Transverse colon (tissue), 4 donors: Measurements from ENCODE around the gene PPP1CA. TPM values are rescaled to one million over a fixed set of nuclear protein-coding genes. Genes with fewer than 3 reads are reported as not detected.

Experiments
- DNase-seq: peaks from one replicate; pipeline ENCODE4 v3.0.0-alpha.2; 2019
- H3K27ac ChIP-seq, 4 donors: fragments of 200-600 bp; sonication (generic); 2 replicates each; pipeline ENCODE4 v1.5.1; 2016 to 2018; ENCODE audit warnings: inconsistent platforms in 4 of 4
- H3K27me3 ChIP-seq: fragments of 200-600 bp; sonication (generic); 2 replicates; pipeline ENCODE4 v1.5.1; 2017; ENCODE audit warnings: inconsistent platforms
- H3K36me3 ChIP-seq, 4 donors: fragments of 200-600 bp; sonication (generic); 2 replicates each; pipeline ENCODE4 v1.5.1; 2017 to 2019; ENCODE audit warnings: inconsistent platforms in 4 of 4
- H3K4me1 ChIP-seq, 4 donors: fragments of 200-600 bp; sonication (generic); 2 replicates each; pipeline ENCODE4 v1.5.1; 2017 to 2020; ENCODE audit warnings: inconsistent platforms in 4 of 4
- H3K4me3 ChIP-seq, 4 donors: fragments of 200-600 bp; sonication (generic); 1 replicate in 1 of 4; 2 replicates in 3 of 4; pipeline versions ENCODE4 v1.5.1 to v1.6.1; 2017 to 2019; ENCODE audit warnings: inconsistent platforms in 4 of 4
- H3K9me3 ChIP-seq, 2 donors: fragments of 200-600 bp; sonication (generic); 2 replicates each; pipeline ENCODE4 v1.5.1; 2017 to 2019; ENCODE audit warnings: inconsistent platforms in 2 of 2
- EP300 ChIP-seq: sonication (generic); formaldehyde crosslinking; IDR thresholded peaks from one replicate; pipeline ENCODE4 v1.6.1; 2017; ENCODE audit warnings: antibody characterized with exemption, low read depth
- POLR2A ChIP-seq: fragments of 450-650 bp; IDR thresholded peaks from one replicate; pipeline ENCODE4 v1.6.1; 2016; ENCODE audit warnings: antibody characterized with exemption, mild to moderate bottlenecking, moderate library complexity
- POLR2AphosphoS5 ChIP-seq, 3 donors: sonication (generic); formaldehyde crosslinking; IDR thresholded peaks; one replicate each; pipeline ENCODE4 v1.6.1; 2016; ENCODE audit warnings: antibody characterized with exemption in 3 of 3
- WGBS, 2 donors: methylation state at CpG; one replicate each; pipeline ENCODE4 v1.1.5; 2018; ENCODE audit warnings: low coverage in 1 of 2; 5-methylcytosine and 5-hydroxymethylcytosine counted together
- in situ Hi-C, 4 donors: fragments of 200-750 bp; cut with MboI; loops; one replicate each; pipeline versions ENCODE4 v1.15.0 to v1.15.1; 2017; ENCODE audit warnings: low sequenced_read_pairs in 3 of 4, low pct_ligation_motif_present in 1 of 4, low pct_unique_long_range_greater_than_20kb in 1 of 4
- intact Hi-C: fragments of 100-400 bp; cut with DNase I; formaldehyde crosslinking; loops from one replicate; pipeline ENCODE4 v1.15.1; 2023; ENCODE audit warnings: low total_unique reads
- total RNA-seq, 4 donors: library from RNA; depleted of rRNA; stranded (reverse); fragments of >200 nt; gene quantifications; one replicate each; pipeline ENCODE4 v1.1.0, GENCODE V29; 2016
- TF ChIP-seq, protein P1 (sequence below), 5 experiments: fragments of 200-600 bp in 3 of 5; fragments of 450-650 bp in 2 of 5; sonication (generic) in 3 of 5; IDR thresholded peaks; 1 replicate in 2 of 5; 2 replicates in 3 of 5; pipeline ENCODE4 v1.5.1; 2016 to 2017; ENCODE audit warnings: antibody characterized with exemption in 5 of 5, inconsistent platforms in 3 of 5, mild to moderate bottlenecking in 2 of 5, moderate library complexity in 1 of 5

The PPP1CA gene
- total RNA-seq, 4 donors from 2014 or later, result 83.0 to 251 (median 163) TPM

DNA sequence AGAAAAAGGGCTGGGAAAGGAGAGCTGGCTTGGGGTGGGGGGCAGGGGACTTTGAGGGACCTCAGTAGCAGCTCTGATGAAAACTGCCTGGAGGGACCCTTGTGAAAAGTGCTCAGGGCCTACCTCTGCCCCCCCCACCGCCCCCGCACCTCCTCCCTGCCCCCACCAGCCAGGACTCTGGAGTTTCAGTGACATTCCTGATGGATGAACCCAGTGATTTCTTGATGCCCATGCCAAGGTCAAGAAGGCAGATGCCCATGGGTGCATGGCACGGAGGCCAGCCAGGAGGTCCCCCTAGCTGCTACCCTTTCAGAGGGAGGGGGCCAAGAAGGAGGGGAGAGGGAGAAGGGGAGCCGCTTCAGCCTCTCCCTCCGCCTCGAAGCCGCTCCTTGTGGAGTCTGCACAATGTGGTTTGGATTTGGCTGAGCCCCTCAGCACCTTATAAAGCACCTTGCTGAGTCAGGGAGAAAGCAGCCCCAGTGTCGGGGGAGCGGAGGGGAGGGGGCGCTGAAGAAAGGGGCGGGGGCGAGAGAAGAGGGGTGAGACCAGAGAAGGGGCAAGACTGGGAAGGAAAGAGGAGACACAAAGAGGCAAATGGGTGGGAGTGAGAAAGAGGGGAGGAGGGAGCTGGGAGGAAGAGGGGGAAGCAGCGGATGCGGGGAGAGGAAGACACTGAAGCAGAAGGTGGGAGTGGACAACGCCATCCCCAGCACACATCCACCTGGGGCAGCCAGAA lies 26.2 kb downstream of the PPP1CA start:
- Histone ChIP-seq H3K27ac (no peak overlapping the region), H3K4me1 (peaks cover 19 to 44% (median 36%) of the 10 kb centered on the region in 4 donors), H3K36me3 (no peaks in the 10 kb centered on the region), H3K4me3 (no peak overlapping the region), H3K9me3 (no peaks in the 10 kb centered on the region), H3K27me3 (no peaks in the 10 kb centered on the region)
- intact Hi-C loops, result no loop called here
- no peak for TF ChIP-seq POLR2A
- TF ChIP-seq, protein P1, sequence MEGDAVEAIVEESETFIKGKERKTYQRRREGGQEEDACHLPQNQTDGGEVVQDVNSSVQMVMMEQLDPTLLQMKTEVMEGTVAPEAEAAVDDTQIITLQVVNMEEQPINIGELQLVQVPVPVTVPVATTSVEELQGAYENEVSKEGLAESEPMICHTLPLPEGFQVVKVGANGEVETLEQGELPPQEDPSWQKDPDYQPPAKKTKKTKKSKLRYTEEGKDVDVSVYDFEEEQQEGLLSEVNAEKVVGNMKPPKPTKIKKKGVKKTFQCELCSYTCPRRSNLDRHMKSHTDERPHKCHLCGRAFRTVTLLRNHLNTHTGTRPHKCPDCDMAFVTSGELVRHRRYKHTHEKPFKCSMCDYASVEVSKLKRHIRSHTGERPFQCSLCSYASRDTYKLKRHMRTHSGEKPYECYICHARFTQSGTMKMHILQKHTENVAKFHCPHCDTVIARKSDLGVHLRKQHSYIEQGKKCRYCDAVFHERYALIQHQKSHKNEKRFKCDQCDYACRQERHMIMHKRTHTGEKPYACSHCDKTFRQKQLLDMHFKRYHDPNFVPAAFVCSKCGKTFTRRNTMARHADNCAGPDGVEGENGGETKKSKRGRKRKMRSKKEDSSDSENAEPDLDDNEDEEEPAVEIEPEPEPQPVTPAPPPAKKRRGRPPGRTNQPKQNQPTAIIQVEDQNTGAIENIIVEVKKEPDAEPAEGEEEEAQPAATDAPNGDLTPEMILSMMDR (IDR thresholded peaks at IDR 0.05), result no peak
- no peak for TF ChIP-seq POLR2AphosphoS5 (IDR thresholded peaks at IDR 0.05)
- no peak for TF ChIP-seq EP300
- WGBS, 2 donors, result 67 to 71% methylated on average over 5 to 15 of the region's 15 CpGs
- DNase-seq, result no peak
- in situ Hi-C loops, result loop anchor here in 1 of 4 donors (25.0 kb wide), 1 partner anchor 113 kb away; the partner anchor contains the start of gene GRK2

DNA sequence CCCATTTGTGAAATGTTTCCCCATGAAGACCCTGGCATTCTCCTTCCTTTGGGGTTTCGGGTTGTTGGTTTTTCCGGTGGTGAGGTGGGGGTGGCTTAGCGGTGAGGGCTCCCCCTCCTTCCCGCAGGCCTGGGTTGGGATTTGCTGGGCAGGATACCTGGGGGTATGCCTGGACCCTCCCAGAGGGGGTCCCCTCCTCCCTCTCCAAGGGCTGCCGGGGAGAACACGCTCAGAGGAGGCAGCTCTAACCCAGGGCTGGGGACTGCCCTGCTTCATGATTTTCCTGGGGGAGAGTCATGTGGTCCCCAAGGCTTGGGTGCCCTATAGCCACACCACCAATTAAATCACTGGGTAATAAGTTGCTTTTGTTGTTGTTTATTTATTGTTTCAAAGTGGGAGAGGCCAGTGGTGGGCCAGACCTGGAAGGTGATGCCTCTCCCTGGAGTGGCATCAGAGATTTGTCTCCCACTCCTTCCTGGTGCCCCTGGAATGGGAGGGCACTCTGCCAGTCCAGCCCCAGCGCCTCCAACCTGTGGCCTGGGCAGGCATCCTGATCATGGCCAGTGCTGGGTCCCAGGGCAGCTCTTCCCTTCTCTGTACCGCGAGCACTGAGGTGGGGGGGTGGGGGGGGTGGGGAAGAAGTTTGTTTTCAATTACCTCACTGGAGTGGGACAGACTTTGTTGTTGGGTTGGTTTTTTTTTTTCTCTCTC lies 26.9 kb downstream of the PPP1CA start:
- Histone ChIP-seq H3K9me3 (no peaks in the 10 kb centered on the region), H3K36me3 (no peaks in the 10 kb centered on the region), H3K4me1 (peaks cover 19 to 49% (median 41%) of the 10 kb centered on the region in 4 donors), H3K27ac (peak overlapping the region; percentile 90 to 96 (median 95)), H3K4me3 (no peak overlapping the region), H3K27me3 (no peaks in the 10 kb centered on the region)
- in situ Hi-C loops (loop anchor here in 1 of 4 donors (25.0 kb wide), 1 partner anchor 112 kb away; the partner anchor contains the start of gene GRK2), intact Hi-C loops (no loop called here)
- TF ChIP-seq, protein P1 (IDR thresholded peaks at IDR 0.05), result no peak
- TF ChIP-seq EP300, result no peak
- no peak for TF ChIP-seq POLR2AphosphoS5 (IDR thresholded peaks at IDR 0.05)
- TF ChIP-seq POLR2A, result no peak
- no peak for DNase-seq
- 38% methylated on average over 9 of the region's 9 CpGs; no CpG with 5 or more reads in 1 of the 2 donors for WGBS, 2 donors

DNA sequence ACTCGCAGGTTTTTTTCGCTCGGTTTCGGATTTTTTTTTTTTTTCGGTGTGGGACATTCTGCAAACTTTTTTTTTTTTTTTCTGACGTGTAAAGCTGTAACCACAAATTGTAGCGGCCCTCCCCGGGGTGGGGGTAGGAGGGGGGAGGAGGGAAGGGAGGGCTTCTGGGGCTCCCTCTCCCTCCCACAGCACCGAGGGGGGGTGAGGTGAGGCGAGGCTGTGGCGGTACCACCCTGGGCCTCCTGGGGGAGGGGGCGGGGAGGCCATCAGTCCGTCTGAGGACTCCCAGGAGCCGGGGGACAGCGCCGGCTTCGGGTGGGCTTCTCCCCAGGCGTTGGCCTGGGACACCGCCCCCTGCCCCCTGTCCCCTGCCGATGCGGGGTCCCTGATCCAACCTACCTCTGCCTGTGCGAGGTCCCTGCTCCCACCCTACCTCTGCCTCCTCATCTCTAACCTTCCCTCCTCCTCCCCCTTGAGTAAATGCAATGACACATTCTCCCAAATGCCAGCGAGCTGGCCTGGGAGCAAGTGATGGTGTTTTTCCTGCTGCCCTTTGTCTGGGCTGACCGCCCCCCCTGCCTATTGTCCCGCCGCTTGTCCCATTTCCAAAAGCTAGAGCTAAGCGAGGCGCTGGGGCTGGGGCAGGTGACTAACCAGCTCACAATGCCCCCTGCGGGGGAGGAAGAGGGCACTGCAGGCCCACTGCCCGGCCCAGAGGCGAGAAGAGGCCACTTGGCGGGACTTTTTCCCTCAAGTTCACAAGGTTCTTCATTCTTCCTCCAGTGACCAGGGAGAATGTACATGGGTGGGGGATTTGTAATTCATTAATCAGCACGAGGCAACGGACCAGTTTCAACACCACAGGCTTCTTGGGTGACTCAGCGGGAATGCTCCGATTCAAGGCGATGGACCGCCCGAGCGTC lies 27.7 kb downstream of the PPP1CA start:
- H3K27ac ChIP-seq, result peak overlapping the region; percentile 90 to 96 (median 95)
- H3K27me3 ChIP-seq, result no peaks in the 10 kb centered on the region
- in situ Hi-C loops, result no loop called here
- TF ChIP-seq, protein P1 (IDR thresholded peaks at IDR 0.05), result peak; percentile 44 to 81 (median 57)
- peak in 2 of 3 donors; percentile 21 to 52 for TF ChIP-seq POLR2AphosphoS5 (IDR thresholded peaks at IDR 0.05)
- no peak for TF ChIP-seq EP300
- TF ChIP-seq POLR2A, result no peak
- 7% methylated on average over 36 of the region's 40 CpGs; no CpG with 5 or more reads in 1 of the 2 donors for WGBS, 2 donors
- DNase-seq, result peak; percentile 83
- no peaks in the 10 kb centered on the region for H3K36me3 ChIP-seq
- no peaks in the 10 kb centered on the region for H3K9me3 ChIP-seq
- peaks cover 19 to 47% (median 47%) of the 10 kb centered on the region in 4 donors for H3K4me1 ChIP-seq
- peak overlapping the region; percentile 58 to 94 (median 84) for H3K4me3 ChIP-seq
- intact Hi-C loops, result no loop called here
